ENCODE results near the gene CABLES1. TPM values are rescaled to one million over a fixed set of nuclear protein-coding genes. Genes with fewer than 3 reads are reported as not detected.

Gene CABLES1
- total and polyA plus RNA-seq, 2 of the 8 experiments (the other 6 are each of a cell fraction or from before 2014, with no cell fraction given): 9.2 to 26.4 TPM

- FAIRE-seq: no peak
- WGBS, 2 experiments (ENCODE audit: extremely low coverage in 1 of 2, insufficient coverage in 1 of 2, insufficient read length in 1 of 2, insufficient replicate concordance in 2 of 2, low coverage in 1 of 2, low lambda C conversion rate in 2 of 2, missing lambda C conversion rate in 1 of 2): 91% methylated on average over 7 of the region's 7 CpGs; no CpG with 5 or more reads in 1 of the 2 experiments
- POLR2A ChIA-PET (ENCODE audit: partially characterized antibody): interaction anchor here (1.2 to 1.4 kb wide), 2 partner anchors 11 to 13 kb away, joined by 3 read pairs; no protein-coding TSS in a partner anchor
Measured at GRCh38 chr18:23249348-23249747, 114.1 kb downstream of the CABLES1 start.

More at GRCh38 chr18:23249348-23249747, 114.1 kb downstream of the CABLES1 start:
- no peak overlapping the region for H2BK20ac ChIP-seq (ENCODE audit: low read length)
- no peaks in the 10 kb centered on the region; a peak in 1 of 7 replicates for H3K27me3 ChIP-seq (replicated peaks in 1 of 4; ENCODE audit: control insufficient read depth in 3 of 4, extremely low read depth in 1 of 4, insufficient read depth in 3 of 4, low read length in 3 of 4)
- no peak overlapping the region for H3K9ac ChIP-seq (replicated peaks in 1 of 4; ENCODE audit: extremely low read depth in 1 of 4, low read depth in 3 of 4, low read length in 3 of 4)
- peaks cover 0 to 4% (median 2%) of the 10 kb centered on the region in 4 experiments; a peak in 3 of 7 replicates for H3K4me1 ChIP-seq (replicated peaks in 1 of 4; ENCODE audit: control insufficient read depth in 3 of 4, insufficient read depth in 4 of 4, low read length in 3 of 4)
- no peak overlapping the region for H3K18ac ChIP-seq (ENCODE audit: extremely low read depth, low read length)
- no peak overlapping the region for H2BK5ac ChIP-seq (ENCODE audit: low read depth, low read length)
- H2BK15ac ChIP-seq (ENCODE audit: low read length): no peak overlapping the region
- H3K23me2 ChIP-seq (ENCODE audit: low read depth, low read length): no peaks in the 10 kb centered on the region
- H3K56ac ChIP-seq (replicated peaks; ENCODE audit: insufficient read length, low read depth, low read length): no peak overlapping the region
- H2BK12ac ChIP-seq (ENCODE audit: low read depth, low read length): no peak overlapping the region
- H3K36me3 ChIP-seq (ENCODE audit: control insufficient read depth in 2 of 4, insufficient read depth in 4 of 4, low read length in 3 of 4): peaks cover 0 to 38% (median 27%) of the 10 kb centered on the region in 4 experiments
- TF ChIP-seq SP1 (IDR thresholded peaks at IDR 0.05; ENCODE audit: low read depth, low read length): no peak
- no peak for TF ChIP-seq CTBP2 (IDR thresholded peaks at IDR 0.05; ENCODE audit: borderline replicate concordance, insufficient read depth, insufficient read length, low read length)
- TF ChIP-seq BRCA1 (IDR thresholded peaks at IDR 0.05; ENCODE audit: low read depth, low read length): no peak
- TF ChIP-seq CHD2 (IDR thresholded peaks at IDR 0.05; ENCODE audit: low read length): no peak
- TF ChIP-seq E2F6 (IDR thresholded peaks at IDR 0.05): no peak
- no peak for TF ChIP-seq HDAC6 (IDR thresholded peaks at IDR 0.05; ENCODE audit: low read depth, low read length)
- TF ChIP-seq KDM4A (IDR thresholded peaks at IDR 0.05; ENCODE audit: low read depth, low read length, severe bottlenecking): no peak
- no peak for TF ChIP-seq SAP30 (IDR thresholded peaks at IDR 0.05; ENCODE audit: insufficient read depth, insufficient replicate concordance, low read length)
- TF ChIP-seq KDM1A (IDR thresholded peaks at IDR 0.05; ENCODE audit: borderline replicate concordance, low read length): no peak
- no peak for TF ChIP-seq ASH2L (IDR thresholded peaks at IDR 0.05; ENCODE audit: low read length)
- no peak for TF ChIP-seq POLR2A (IDR thresholded peaks at IDR 0.05; ENCODE audit: control extremely low read depth in 1 of 2, low read depth in 2 of 2, low read length in 2 of 2)
- no peak for TF ChIP-seq POLR2AphosphoS5 (IDR thresholded peaks at IDR 0.05; ENCODE audit: low read depth, low read length)
- TF ChIP-seq RNF2 (IDR thresholded peaks at IDR 0.05; ENCODE audit: borderline replicate concordance, low read depth, low read length, missing control alignments, poor library complexity, severe bottlenecking): no peak
- H2AK5ac ChIP-seq (ENCODE audit: low read depth, low read length): no peak overlapping the region
- H3K23ac ChIP-seq (ENCODE audit: insufficient read length): no peak overlapping the region
- H4K8ac ChIP-seq (ENCODE audit: extremely low read depth, insufficient read depth, low read length): no peak overlapping the region
- no peak overlapping the region for H3K4ac ChIP-seq (replicated peaks; ENCODE audit: insufficient read length, low read depth, low read length)
- no peaks in the 10 kb centered on the region; the same call in 1 of the 2 replicates for H3K79me1 ChIP-seq (ENCODE audit: low read depth, low read length)
- CTCF ChIA-PET (ENCODE audit: partially characterized antibody): interaction anchor here (1.0 to 1.4 kb wide), 3 partner anchors 9 to 11 kb away, joined by 3 to 4 read pairs (median 3); no protein-coding TSS in a partner anchor
- H3K14ac ChIP-seq (ENCODE audit: insufficient read length): no peak overlapping the region
- no peak overlapping the region for H4K91ac ChIP-seq (replicated peaks; ENCODE audit: insufficient read length, low read length)
- no peak overlapping the region for H4K5ac ChIP-seq (ENCODE audit: insufficient read length, low read depth, low read length)
- no peak overlapping the region for H3K4me2 ChIP-seq (ENCODE audit: insufficient read depth in 1 of 2, low read depth in 2 of 2, low read length in 2 of 2)
- no peaks in the 10 kb centered on the region for H3K79me2 ChIP-seq (ENCODE audit: control insufficient read depth in 1 of 2, insufficient read depth in 2 of 2, low read length in 2 of 2)
- H3K9me3 ChIP-seq (ENCODE audit: insufficient read depth in 2 of 2, low read depth in 1 of 2, low read length in 1 of 2): peaks cover 5 to 10% of the 10 kb centered on the region in 2 experiments; a peak in 3 of 4 replicates
- DNase-seq (ENCODE audit: low read depth in 1 of 2, low spot score in 2 of 2): no peak
- no peak overlapping the region for H3K27ac ChIP-seq (ENCODE audit: low read depth, low read length)
- H3K4me3 ChIP-seq (ENCODE audit: extremely low read depth in 1 of 4, insufficient read depth in 2 of 4, low read depth in 3 of 4, low read length in 4 of 4): no peak overlapping the region
- H2BK120ac ChIP-seq (replicated peaks; ENCODE audit: low read depth, low read length): no peak overlapping the region
- H2AFZ ChIP-seq (ENCODE audit: low read length): no peak overlapping the region
- no peaks in the 10 kb centered on the region for H4K20me1 ChIP-seq (replicated peaks in 1 of 2; ENCODE audit: control insufficient read depth in 1 of 2, insufficient read depth in 2 of 2, low read length in 2 of 2)
